ENCODE results near the gene ABCA3.

DNA sequence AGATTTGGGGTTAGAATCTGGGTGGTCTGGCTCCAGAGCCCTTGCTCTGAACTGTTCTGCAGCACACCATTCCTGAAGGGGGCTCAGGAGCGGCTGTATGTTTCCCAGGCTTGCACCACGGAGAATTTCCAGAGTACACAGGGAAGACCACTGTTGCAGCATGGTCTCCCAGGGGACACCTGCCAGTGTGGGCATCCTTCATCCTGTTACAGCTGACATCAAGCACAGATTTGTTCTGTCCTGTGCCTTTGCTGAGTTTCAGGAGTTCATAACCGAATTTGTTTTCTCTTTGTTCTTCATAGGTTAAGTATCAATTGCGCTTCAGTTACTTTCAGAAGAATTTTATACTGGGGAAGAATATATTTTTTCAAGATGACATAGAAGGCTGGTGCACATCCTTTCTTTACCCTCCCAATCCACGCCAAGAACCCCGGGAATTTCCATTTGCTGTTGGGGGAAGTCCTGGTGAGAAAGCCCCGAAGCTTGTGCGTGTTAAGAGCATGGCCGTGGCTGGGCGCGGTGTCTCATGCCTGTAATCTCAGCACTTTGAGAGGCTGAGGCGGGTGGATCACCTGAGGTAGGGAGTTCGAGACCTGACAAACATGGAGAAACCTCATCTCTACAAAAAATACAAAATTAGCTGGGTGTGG lies 26.3 kb upstream of the ABCA3 start:
- TF ChIP-seq, protein P1, sequence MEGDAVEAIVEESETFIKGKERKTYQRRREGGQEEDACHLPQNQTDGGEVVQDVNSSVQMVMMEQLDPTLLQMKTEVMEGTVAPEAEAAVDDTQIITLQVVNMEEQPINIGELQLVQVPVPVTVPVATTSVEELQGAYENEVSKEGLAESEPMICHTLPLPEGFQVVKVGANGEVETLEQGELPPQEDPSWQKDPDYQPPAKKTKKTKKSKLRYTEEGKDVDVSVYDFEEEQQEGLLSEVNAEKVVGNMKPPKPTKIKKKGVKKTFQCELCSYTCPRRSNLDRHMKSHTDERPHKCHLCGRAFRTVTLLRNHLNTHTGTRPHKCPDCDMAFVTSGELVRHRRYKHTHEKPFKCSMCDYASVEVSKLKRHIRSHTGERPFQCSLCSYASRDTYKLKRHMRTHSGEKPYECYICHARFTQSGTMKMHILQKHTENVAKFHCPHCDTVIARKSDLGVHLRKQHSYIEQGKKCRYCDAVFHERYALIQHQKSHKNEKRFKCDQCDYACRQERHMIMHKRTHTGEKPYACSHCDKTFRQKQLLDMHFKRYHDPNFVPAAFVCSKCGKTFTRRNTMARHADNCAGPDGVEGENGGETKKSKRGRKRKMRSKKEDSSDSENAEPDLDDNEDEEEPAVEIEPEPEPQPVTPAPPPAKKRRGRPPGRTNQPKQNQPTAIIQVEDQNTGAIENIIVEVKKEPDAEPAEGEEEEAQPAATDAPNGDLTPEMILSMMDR (IDR thresholded peaks at IDR 0.05; ENCODE audit: low read depth, low read length), result no peak
- TF ChIP-seq POLR2A (IDR thresholded peaks at IDR 0.05; ENCODE audit: extremely low read depth, insufficient read length), result no peak
